SW 1271 (cell line): ENCODE measurements around the gene PDCD1.

Source experiments
- DNase-seq, 2 experiments: peaks; one replicate each; lab custom pipeline; 2025; lab: John Stamatoyannopoulos, UW

PDCD1 gene

DNA sequence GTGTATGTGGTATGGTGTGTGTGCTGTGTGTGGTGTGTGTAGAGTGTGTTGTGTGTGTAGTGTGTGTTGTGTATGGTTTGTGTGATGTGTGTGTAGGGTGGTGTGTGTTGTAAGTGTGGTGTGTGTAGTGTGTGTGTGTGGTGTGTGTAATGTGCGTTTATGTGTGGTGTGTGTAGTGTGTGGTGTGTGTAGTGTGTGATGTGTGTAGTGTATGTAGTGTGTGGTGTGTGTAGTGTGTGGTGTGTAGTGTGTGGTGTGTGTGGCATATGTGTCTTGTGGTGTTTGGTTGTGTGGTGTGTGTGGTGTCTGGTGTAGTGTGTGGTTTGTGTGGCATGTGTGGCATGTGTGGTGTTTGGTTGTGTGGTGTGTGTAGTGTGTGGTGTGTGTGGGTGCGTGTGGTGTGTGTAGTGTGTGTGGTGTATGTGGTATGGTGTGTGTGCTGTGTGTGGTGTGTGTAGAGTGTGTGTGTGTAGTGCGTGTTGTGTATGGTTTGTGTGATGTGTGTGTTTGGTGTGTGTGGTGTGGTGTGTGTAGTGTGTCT lies 6.8 kb upstream of the PDCD1 start:
- DNase-seq, result no peak

DNA sequence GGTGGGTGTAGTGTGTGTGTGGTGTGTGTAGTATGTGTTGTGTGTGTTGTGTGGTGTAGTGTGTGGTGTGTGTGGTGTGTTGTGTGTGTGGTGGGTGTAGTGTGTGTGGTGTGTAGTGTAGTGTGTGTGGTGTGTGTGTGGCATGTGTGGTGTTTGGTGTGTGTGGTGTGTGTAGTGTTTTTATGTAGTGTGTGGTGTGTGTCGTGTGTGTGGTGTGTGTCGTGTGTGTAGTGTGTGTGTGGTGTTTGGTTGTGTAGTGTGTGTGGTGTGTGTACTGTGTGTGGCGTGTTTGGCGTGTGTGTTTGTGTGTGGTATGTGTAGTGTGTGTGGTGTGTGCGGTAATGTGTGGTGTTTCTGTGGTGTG lies 6.1 kb upstream of the PDCD1 start:
- DNase-seq, result no peak

DNA sequence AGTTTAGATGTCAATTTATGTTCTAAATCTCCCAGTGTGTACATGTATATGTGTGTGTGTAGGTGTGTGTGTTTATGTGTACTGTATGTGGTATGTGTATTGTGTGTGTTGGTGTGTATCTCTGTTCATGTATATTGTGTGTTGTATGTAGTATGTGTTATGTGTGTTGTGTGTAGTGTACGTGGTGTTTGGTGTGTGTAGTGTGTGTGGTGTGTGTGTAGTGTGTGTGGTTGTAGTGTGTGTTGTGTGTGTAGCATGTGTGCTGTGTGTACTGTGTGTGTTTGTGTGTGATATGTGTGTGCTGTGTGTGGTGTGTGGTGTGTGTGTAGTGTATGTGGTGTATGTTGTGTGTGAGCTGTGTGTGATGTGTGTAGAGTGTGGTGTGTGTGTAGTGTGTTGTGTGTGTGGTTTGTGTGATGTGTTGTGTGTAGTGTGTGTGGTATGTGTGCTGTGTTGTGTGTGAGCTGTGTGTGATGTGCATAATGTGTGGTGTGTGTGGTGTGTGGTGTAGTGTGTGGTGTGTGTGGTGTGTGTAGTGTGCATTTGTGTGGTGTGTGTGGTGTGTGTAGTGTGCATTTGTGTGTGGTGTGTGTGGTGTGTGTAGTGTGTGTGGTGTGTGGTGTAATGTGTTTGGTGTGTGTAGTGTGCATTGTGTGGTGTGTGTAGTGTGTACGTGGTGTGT lies 5.6 kb upstream of the PDCD1 start:
- DNase-seq, result no peak

DNA sequence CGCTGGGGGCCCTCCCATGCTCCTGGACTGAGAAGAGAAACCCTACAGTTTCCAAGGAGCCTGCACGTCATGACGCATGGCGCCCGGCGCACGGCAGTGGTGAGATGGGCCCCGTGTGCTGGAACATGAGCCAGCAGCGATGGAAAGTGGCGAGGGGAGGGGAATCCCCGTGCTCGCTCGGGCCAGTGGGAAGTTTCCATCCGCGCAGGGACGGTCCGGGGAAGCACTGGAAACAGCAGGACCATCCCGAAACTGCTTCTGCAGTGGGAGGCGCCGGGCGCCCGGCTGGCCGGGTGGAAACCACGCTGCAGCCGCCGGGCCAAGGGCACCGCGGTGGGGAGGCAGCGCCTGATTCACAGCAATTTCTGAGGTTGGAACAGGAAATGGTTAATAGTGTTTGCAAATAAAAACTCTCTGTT lies 4.9 kb upstream of the PDCD1 start:
- DNase-seq, result no peak

DNA sequence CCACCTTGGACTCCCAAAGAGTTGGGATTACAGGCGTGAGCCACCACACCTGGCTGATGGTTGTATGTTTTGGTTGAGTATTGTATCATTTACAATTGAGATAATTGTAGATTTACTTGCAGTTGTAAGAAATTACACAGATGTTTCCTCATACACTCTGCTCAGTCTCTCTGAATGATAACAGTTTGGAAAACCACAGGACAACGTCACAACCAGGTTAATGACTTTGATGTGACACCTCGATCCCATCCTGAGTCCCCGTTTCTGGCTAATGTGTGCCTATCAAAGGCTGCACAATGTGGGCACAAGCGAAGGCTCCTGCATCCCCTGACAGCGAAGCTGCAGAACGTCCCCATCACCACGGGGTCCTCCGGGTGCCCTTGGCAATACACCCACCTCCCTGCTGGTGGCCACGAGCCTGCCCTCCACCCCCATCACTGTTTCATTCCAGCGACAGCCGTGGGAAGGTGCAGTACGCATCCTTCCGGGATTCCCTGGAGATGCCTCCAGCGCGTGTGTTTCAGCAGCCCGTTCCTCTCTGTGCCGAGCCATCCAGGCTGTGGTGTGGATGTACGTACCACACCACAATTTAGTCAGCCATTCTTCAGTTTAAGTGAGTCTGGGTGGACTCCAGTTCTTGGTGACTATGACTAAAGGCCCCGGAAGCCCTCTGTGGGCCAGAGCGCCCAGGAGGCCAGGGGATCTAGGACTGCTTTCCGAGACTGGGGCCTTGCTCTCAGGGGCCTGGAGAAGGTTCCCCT lies 4.3 kb upstream of the PDCD1 start:
- no peak for DNase-seq

DNA sequence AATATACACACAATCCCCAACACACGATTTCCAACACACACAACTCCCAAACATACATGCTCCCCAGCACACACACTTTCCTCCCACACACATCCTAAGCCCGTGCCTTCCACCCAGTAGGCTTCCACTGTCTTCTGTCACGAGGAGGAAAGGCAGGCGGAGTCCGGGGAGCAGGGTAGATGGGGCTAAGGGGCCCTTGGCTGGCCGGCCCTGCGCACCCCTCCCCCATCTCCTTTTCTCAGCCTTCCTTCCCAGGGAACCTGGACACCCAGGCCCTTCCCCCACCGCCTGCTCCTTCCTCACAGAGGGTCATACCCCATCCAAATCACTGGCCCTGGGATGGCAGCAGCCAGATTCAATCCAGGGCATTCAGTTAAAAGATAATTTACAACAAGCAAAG lies 3.4 kb upstream of the PDCD1 start:
- DNase-seq, result no peak

DNA sequence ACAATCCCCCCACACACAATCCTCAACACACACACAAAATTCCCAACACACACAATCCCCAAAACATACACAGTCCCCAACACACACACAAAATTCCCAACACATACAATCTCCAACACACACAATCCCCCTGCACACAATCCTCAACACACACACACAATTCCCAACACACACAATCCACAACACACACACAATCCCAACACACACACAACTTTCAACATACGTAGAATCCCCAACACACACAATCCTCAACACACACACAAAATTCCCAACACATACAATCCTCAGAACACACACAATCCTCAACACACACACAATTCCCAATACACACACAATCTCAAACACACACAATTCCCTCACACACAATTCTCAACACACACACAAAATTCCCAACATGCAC lies 2.6 kb upstream of the PDCD1 start:
- no peak for DNase-seq

DNA sequence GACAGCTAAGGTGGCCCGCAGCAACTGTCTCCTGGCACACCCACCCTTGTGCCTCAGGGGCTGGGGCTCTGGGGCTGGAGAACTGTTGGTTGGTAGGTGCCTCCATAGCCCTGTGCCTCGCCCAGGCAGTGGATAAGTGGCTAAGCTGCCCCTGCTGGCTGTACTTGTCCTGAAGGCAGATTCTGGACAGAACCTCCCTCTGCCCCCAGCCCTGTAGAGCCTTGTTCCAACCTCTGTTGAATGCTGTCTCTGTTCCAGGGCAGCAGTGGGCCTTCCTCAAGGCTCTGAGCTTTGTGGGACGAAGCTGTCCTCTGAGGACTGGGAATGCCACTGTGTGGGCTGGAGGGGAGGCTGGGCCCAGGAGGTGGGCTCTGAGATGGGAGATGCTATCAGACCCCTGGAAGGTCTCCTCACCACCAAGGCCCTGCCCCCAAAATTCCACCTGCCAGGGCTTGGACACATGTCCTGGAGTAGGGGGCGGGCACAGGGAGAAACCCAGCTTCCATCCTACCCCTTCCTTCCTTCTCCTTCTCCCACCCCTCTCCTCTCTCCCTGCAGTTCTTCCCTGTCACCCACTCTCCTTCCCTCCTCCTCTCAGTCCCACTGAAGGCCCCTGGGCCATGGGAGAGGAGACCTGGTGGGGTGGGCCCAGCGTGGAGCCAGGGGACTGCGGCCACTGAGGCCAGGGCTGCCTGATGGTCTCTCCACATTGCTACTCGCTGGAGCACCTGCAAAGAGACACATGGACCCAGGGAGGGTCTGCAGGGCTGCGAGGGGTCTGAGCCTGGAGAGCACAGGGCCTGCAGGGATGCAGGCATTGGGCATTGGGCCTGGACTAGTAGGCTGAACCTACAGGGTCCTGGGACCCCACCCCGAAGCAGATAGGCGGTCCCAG lies 1.7 kb upstream of the PDCD1 start:
- no peak for DNase-seq

DNA sequence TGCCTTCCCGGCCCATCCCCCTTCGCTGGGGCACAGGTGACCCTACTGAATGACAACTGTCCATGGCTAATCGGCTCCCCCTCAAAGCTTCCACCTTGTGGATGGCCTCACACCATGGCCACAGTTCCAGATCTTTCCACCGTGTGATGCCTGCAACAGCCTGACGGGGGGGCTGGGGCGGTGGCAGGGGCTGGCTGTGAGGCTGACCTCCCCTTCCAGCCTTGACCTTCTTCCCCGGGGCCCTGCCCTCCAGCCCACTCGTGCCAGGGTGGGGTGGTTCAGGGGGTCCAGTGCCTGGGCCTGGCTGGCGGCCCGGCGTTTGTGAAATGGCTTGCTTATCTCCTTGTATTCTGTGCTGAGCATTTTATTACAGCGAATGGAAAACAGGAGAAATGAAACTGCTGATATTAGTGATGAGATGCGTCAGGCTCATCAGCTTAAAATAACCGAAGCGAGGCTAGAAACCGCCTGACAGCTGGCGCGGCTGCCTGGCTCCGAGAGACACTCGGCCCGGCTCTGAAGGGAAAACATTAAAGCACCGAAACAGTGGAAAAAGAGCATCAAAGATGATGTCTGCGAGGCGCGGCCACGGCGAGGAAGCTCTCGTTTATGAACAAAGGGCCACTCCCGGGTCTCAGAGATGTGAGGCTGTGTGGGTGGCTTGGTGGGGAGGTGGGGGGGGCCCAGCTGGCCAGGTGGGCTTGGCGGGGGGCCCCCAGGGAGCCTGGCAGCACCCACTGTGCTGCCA lies 916 bp upstream of the PDCD1 start:
- no peak for DNase-seq

DNA sequence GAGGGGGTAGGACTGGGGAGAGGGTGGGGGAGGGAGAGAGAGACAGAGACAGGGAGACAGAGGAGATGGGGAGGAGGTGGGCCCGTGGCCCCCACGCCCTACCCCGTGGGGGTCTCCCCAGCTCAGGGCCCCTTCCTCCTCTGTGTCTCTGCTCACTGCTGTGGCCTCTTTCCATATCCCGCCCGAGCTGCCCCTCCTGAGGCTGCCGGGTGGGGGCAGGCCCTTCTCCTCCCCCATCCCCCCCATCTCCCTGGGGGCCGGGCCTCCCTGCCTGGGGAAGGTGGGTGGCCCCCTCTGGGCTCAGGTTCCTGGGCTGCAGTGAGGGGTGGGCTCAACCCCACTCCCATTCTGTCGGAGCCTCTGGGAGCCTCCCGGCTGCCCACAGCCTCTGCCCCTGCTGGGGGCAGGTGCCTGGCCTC lies 332 bp upstream of the PDCD1 start:
- no peak for DNase-seq

DNA sequence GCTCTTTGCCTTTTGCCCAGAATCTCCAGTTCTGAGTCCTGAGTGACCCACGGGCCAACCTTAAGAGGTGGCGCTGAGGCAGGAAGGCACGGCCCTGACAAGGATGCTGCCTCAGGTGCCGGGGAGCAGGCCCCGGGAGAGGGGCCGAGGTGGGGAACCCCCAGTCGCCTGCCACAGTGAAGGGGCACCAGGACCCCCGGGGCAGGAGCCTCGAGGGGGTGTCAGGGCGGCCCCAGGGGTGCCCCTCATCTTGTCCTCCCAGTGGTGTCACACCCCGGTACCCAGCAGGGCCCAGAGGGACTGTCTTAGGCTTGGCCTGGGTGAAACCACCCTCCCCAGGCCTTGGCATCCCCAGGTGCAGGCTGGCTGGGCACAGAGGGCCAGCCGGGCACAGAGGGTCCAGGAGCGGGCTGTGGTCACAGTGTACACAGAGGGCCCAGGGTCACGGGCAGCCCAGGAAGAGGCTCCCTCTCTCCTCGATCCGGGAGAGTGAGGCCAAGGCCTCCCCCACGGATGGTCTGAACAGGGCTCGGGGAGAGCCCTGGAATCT lies 1.0 kb downstream of the PDCD1 start:
- DNase-seq, result no peak

DNA sequence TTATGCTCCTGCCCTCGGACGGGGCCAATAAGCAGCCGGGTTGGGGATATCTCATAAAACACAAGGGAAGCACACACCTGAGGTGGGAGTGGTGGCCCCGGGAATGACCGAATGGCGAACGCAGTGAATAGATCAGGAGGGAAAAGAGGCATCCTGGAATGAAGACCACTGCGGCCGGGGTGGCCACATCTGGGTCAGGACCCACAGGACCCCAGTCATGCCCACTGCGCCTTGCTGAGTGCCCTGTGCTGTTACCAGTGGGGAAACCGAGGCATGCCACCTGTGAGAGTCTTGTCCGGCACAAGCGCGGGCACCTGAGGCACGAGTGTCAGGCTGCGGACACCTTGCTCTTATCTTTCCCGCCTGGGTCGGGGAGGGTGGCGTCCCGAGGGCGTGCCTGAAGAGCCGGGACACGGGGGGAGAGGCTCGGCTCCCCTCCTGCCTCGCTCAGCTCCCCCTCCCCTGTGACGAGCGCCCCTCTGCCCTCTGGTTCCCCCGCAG lies 1.6 kb downstream of the PDCD1 start:
- DNase-seq, result no peak

DNA sequence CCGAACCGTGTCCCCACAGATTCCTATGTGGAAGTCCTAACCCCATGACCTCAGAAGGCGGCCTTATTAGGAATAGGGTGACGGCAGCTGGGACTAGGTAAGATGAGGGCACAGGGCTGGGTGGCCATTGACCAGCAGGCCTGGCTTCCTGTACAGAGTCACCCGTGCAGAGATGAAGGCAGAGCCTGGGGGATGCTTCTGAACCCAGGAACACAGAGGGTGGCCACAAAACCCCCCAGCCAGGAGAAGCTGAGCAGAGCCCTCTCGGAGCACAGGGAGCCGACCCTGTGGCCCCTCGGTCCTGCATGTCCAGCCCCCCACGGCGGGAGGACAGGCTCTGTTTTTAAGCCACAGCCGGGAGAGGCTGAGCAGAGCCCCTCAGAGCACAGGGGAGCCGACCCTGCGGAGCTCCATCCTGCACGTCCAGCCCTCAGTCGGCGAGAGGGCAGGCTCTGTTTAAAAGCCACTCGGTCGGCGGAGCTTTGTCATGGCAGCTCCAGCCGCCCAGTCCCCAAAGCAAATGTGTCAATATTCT lies 2.7 kb downstream of the PDCD1 start:
- no peak for DNase-seq

DNA sequence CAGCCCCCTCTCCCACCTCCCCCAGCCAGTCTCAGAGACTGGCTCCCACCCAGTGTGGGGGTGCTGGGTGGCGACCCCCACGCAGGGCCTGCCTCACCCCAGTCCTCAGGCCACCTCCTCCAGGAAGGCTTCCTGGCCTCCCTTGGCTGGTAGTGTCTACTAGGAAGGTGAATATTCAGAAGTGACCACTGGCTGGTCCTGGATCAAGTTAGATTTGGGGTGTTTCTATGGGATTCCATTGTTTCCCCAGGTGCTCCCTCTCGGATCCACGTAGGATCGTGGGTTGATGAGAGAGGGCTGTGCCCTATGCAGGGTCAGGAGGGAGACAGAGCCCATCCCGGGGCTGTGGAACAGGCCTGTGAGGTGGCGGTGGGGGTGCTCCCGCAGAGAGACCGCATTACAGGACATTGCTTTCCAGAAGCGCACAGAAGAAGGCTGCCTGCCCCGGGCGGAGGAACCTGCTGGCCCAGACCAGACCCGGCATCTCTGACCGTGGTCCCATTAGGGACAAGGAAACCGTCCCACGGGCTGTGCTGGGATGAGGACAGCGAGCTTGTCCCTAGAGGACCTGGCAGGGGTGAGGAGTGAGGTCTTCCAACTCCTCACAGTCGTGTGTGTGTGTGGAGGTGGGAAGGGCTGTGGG lies 3.3 kb downstream of the PDCD1 start:
- DNase-seq, result no peak

DNA sequence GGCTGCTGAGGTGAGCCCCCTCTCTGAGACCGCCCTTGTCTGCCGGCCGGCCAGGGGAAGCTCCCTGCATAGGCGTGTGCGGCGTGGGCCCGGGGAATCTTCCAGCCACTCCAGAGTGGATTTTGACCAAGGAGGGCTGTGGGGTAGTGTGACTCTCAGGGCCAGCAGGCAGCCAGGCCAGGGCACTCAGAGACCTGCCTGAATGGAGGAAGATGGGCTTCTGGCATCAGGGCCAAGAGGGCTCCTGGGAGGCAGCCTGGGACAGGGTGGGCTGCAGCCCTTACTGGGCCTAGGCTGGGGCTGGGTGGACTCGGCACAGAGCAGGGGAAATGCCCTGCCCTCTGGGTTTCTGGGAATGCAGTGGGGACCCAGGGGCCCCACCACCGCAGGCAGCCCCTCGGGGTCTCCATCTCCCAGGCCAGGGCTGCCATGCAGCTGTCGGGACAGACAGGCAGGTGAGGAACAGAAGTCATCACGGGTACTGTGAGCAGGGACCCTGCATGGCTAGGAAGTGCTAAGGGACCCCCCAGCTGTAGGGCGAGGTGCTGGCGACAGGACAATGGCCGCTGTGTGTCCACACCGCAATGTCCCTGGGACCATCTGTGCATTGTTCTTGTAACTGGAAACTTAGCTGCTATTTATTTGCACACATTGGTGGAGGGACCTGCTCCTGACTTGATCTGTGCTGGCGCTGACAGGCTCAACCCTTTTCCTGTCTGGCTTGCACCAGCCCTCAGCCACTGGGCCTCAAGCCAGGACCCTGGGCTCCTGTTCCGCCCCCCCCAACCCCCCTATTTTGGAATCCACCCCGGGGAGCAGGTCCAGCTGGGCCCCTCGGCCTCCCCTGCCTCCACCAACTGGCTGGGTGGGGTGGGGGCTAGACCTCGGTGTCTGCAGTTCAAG lies 4.1 kb downstream of the PDCD1 start:
- no peak for DNase-seq

DNA sequence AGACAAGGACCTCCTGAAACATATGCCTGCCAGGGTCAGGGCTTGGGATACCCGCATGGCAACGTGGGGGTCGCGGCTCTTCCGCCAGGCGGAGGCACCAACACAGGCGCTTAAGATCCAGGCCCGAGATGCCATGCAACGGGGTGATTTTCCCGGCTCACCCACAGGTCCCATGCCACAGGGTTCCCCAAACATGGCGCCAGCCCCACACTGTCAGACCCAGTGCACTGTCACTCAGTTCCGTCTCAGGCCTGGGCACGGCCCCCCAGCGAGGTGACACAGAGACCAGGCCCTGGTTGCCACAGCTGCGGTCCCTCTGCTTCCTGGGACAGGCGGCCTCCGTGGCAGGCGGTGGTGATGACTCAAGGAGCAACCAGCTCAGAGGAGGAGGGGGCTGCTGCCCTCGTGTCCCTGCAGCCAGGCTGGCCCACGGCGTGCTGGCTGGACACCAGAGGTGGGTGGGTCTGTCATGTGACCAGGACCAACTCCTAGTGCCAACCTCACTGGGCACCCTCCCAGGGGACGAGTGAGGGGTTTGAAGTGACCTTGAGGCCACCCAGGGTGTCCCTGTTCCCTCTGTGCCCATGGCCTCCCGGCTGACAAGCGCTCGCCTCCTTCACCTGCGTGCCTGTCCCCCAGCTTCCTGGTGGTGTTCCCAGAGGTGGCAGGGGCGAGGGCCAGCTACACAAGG lies 4.9 kb downstream of the PDCD1 start:
- DNase-seq, result no peak

DNA sequence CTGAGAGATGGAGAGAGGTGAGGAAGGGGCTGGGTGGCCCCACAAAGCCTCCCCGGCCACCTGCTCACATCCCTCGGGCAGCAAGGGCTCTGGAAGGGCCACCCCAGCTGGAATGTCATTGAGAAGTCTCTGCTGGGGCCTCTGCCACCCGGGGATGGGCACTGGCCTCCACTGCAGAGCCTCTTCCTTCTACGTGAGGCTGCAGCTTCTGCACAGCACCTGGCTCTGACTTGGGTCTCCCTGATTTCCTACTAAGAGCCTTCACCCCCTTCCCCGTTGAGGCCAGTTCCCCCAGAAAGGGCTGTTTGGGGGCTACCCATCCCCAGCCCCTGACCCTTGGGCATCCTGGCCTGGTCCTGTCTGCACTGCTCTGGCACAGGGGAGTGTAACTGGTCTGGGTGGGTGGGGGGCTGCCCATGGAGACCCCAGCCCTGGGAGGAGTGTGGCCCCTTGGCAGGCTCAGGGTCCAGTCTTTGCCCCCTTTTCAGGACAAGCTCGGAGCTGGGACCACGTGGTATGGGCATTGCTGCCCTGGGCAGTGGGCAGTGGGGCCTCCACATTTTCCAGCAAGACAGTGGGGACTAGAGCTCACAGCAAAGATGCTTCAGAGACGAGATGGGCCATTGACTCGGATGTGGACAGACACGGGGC lies 5.6 kb downstream of the PDCD1 start:
- DNase-seq, result no peak
